Vagina (tissue), 2 donors: ENCODE measurements around the gene ANKS4B. TPM values are rescaled to one million over a fixed set of nuclear protein-coding genes. Genes with fewer than 3 reads are reported as not detected.
"Not testable (repeated sequence)": the region's sequence is repeated elsewhere in the genome, so short reads cannot be mapped to it uniquely, and the experiment has no call there.

Experiments used
- DNase-seq, 2 donors: peaks; one replicate each; pipeline ENCODE4 v3.0.0-alpha.2; 2017; ENCODE audit errors: extremely low spot score in 2 of 2
- H3K27ac ChIP-seq: fragments of 200-600 bp; sonication (generic); one replicate; pipeline ENCODE4 v1.5.1; 2019
- H3K27me3 ChIP-seq: fragments of 200-600 bp; sonication (generic); one replicate; pipeline ENCODE4 v1.5.1; 2019
- H3K36me3 ChIP-seq, 2 donors: fragments of 200-600 bp; sonication (generic); one replicate each; pipeline ENCODE4 v1.5.1; 2017 to 2019
- H3K4me1 ChIP-seq: fragments of 200-600 bp; sonication (generic); one replicate; pipeline ENCODE4 v1.5.1; 2019
- H3K4me3 ChIP-seq, 2 donors: fragments of 200-600 bp; sonication (generic); 1 replicate in 1 of 2; 2 replicates in 1 of 2; pipeline ENCODE4 v1.5.1; 2016 to 2019
- H3K9me3 ChIP-seq: fragments of 200-600 bp; sonication (generic); one replicate; pipeline ENCODE4 v1.5.1; 2019
- CTCF ChIP-seq, 3 experiments: fragments of 450-650 bp in 2 of 3; fragments of 200-600 bp in 1 of 3; sonication (generic) in 1 of 3; IDR thresholded peaks; one replicate each; pipeline ENCODE4 v1.5.1; 2017 to 2019; ENCODE audit warnings: antibody characterized with exemption in 3 of 3, mild to moderate bottlenecking in 2 of 3, moderate library complexity in 2 of 3
- POLR2A ChIP-seq, 2 donors: fragments of 450-650 bp; IDR thresholded peaks; one replicate each; pipeline ENCODE4 v1.6.1; 2017; ENCODE audit warnings: antibody characterized with exemption in 2 of 2, mild to moderate bottlenecking in 2 of 2, moderate library complexity in 2 of 2
- POLR2AphosphoS5 ChIP-seq, 2 donors: sonication (generic); formaldehyde crosslinking; IDR thresholded peaks; one replicate each; pipeline ENCODE4 v1.9.0; 2017; ENCODE audit warnings: antibody characterized with exemption in 2 of 2, mild to moderate bottlenecking in 2 of 2, low read depth in 1 of 2; ENCODE audit not compliant: insufficient read depth in 1 of 2
- intact Hi-C: fragments of 100-400 bp; cut with DNase I; formaldehyde crosslinking; loops from one replicate; pipeline ENCODE4 v1.15.1; 2023
- total RNA-seq: library from RNA; depleted of rRNA; stranded (reverse); fragments of >200 nt; gene quantifications from one replicate; pipeline ENCODE4 v1.2.3, GENCODE V29; 2016

ANKS4B gene
- total RNA-seq, 1 donor from 2014 or later, result not detected

- intact Hi-C loops, result loop anchor here (10.0 kb wide), 1 partner anchor 115 kb away; no protein-coding TSS in a partner anchor
- H3K36me3 ChIP-seq, result no peaks in the 10 kb centered on the region
- H3K27me3 ChIP-seq, result no peaks in the 10 kb centered on the region
- no peak overlapping the region for H3K27ac ChIP-seq
- H3K4me1 ChIP-seq, result no peaks in the 10 kb centered on the region
- DNase-seq, result no peak
- no peaks in the 10 kb centered on the region for H3K9me3 ChIP-seq
- H3K4me3 ChIP-seq, result no peak overlapping the region
- TF ChIP-seq POLR2AphosphoS5 (IDR thresholded peaks at IDR 0.05; ENCODE audit: insufficient read depth in 1 of 2, low read depth in 1 of 2), result no peak
- no peak for TF ChIP-seq CTCF (IDR thresholded peaks at IDR 0.05)
- TF ChIP-seq POLR2A (IDR thresholded peaks at IDR 0.05), result no peak
Observed at GRCh38 chr16:21189311-21189710, 44.2 kb upstream of the ANKS4B start.

DNA sequence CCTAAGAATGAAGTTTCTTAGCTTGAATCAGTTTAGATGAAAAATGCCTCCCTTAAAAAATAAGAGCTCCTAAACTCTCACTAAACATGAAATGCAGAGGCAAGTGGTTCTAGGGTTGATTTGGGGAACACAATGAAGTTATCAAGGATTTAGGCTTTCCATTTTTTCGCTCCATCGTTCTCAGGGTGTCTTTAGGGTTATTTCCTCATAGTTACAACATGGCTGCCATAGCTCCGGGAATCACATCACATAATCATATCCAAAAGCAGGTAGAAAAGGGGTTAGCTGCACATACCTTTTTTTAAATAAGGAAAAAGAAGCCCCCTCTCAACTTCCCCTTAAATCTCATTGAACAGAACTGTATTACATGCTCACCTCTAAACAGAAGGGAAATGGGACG is 43.5 kb upstream of the ANKS4B start:
- no peak overlapping the region for H3K27ac ChIP-seq
- no peaks in the 10 kb centered on the region for H3K27me3 ChIP-seq
- intact Hi-C loops, result no loop called here
- H3K4me3 ChIP-seq, result no peak overlapping the region
- H3K4me1 ChIP-seq, result no peaks in the 10 kb centered on the region
- no peaks in the 10 kb centered on the region for H3K36me3 ChIP-seq
- no peak for TF ChIP-seq POLR2AphosphoS5 (IDR thresholded peaks at IDR 0.05; ENCODE audit: insufficient read depth in 1 of 2, low read depth in 1 of 2)
- no peaks in the 10 kb centered on the region for H3K9me3 ChIP-seq
- no peak for DNase-seq

DNA sequence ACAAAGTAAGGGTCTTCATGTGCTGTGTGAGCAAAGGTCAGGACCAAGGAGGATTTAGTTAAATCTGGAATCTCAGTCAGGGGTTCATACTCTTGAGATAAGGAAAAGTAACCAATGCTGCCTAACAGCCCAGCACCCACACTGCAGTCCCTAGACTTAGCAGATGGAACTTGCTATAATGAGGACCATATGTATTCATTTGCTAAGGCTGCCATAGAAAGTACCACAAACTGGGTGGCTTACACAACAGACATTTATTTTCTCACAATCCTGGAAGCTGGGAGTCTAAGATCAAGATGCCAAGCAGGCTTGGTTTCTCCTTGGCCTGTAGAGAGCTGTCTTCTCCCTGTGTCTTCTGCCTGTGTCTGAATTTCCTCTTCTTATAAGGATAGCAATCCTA is 42.9 kb upstream of the ANKS4B start:
- Histone ChIP-seq H3K27me3 (no peaks in the 10 kb centered on the region), H3K4me3 (no peak overlapping the region), H3K27ac (no peak overlapping the region), H3K9me3 (no peaks in the 10 kb centered on the region), H3K36me3 (no peaks in the 10 kb centered on the region), H3K4me1 (no peaks in the 10 kb centered on the region)
- DNase-seq, result no peak
- intact Hi-C loops, result no loop called here
- TF ChIP-seq CTCF (IDR thresholded peaks at IDR 0.05) (no peak), POLR2A (IDR thresholded peaks at IDR 0.05) (no peak), POLR2AphosphoS5 (IDR thresholded peaks at IDR 0.05; ENCODE audit: insufficient read depth in 1 of 2, low read depth in 1 of 2) (no peak)

GRCh38 chr16:21192991-21193390 is 40.5 kb upstream of the ANKS4B start:
- intact Hi-C loops, result no loop called here
- H3K4me1 ChIP-seq, result no peaks in the 10 kb centered on the region
- no peak overlapping the region for H3K4me3 ChIP-seq
- no peak for TF ChIP-seq POLR2AphosphoS5 (IDR thresholded peaks at IDR 0.05; ENCODE audit: insufficient read depth in 1 of 2, low read depth in 1 of 2)
- DNase-seq, result no peak
- H3K36me3 ChIP-seq, result no peaks in the 10 kb centered on the region
- H3K9me3 ChIP-seq, result no peaks in the 10 kb centered on the region
- H3K27me3 ChIP-seq, result no peaks in the 10 kb centered on the region
- H3K27ac ChIP-seq, result no peak overlapping the region

GRCh38 chr16:21194771-21195301 is 38.7 kb upstream of the ANKS4B start:
- Histone ChIP-seq H3K27ac (no peak overlapping the region), H3K36me3 (no peaks in the 10 kb centered on the region), H3K9me3 (no peaks in the 10 kb centered on the region), H3K4me1 (no peaks in the 10 kb centered on the region), H3K4me3 (no peak overlapping the region), H3K27me3 (no peaks in the 10 kb centered on the region)
- TF ChIP-seq CTCF (IDR thresholded peaks at IDR 0.05), result no peak
- TF ChIP-seq POLR2AphosphoS5 (IDR thresholded peaks at IDR 0.05; ENCODE audit: insufficient read depth in 1 of 2, low read depth in 1 of 2), result no peak
- TF ChIP-seq POLR2A (IDR thresholded peaks at IDR 0.05), result no peak
- intact Hi-C loops, result no loop called here
- DNase-seq, result no peak

GRCh38 chr16:21195330-21195729 is 38.2 kb upstream of the ANKS4B start:
- H3K4me1 ChIP-seq, H3K27ac ChIP-seq, DNase-seq, intact Hi-C loops, H3K27me3 ChIP-seq, H3K36me3 ChIP-seq, H3K4me3 ChIP-seq, H3K9me3 ChIP-seq: not testable (repeated sequence)
